ENCODE data around the gene USP32.

GRCh38 chr17:60134396-60135150 lies 257.4 kb downstream of the USP32 start:
- TF ChIP-seq PREB (CRISPR knock-in tag; IDR thresholded peaks at IDR 0.05; ENCODE audit: borderline replicate concordance): no peak
- TF ChIP-seq ZBTB21 (CRISPR knock-in tag; IDR thresholded peaks at IDR 0.05; ENCODE audit: borderline replicate concordance): no peak
- TF ChIP-seq MLX (CRISPR knock-in tag; IDR thresholded peaks at IDR 0.05): no peak
- no peak for TF ChIP-seq CTCF (IDR thresholded peaks at IDR 0.05)
- TF ChIP-seq CBFB (CRISPR knock-in tag; IDR thresholded peaks at IDR 0.05; ENCODE audit: low read depth): no peak
- TF ChIP-seq SP1 (CRISPR knock-in tag; conservative IDR thresholded peaks at IDR 0.05): no peak
- TF ChIP-seq GTF2I (CRISPR knock-in tag; conservative IDR thresholded peaks at IDR 0.05): no peak
- TF ChIP-seq ATF2 (CRISPR knock-in tag; IDR thresholded peaks at IDR 0.05; ENCODE audit: borderline replicate concordance, low read depth): no peak
- no peak for TF ChIP-seq RELA (CRISPR knock-in tag; IDR thresholded peaks at IDR 0.05; ENCODE audit: borderline replicate concordance)
- TF ChIP-seq ZNF512 (CRISPR knock-in tag; IDR thresholded peaks at IDR 0.05; ENCODE audit: borderline replicate concordance): no peak
- no peak for TF ChIP-seq FOXJ3 (CRISPR knock-in tag; IDR thresholded peaks at IDR 0.05; ENCODE audit: borderline replicate concordance)

Data from WTC11 (cell line).